Peyer's patch (tissue), 4 donors: ENCODE measurements around the gene PRSS50.

Source experiments
- POLR2A ChIP-seq, 2 donors: fragments of 450-650 bp; IDR thresholded peaks; one replicate each; pipeline ENCODE4 v1.5.1; 2017; ENCODE audit warnings: antibody characterized with exemption in 2 of 2, mild to moderate bottlenecking in 2 of 2, moderate library complexity in 2 of 2
- TF ChIP-seq, protein P1 (sequence below), 6 experiments: fragments of 450-650 bp in 4 of 6; fragments of 200-600 bp in 2 of 6; sonication (generic) in 1 of 6; IDR thresholded peaks; one replicate each; pipeline ENCODE4 v1.5.1; 2017 to 2019; ENCODE audit warnings: antibody characterized with exemption in 6 of 6, mild to moderate bottlenecking in 3 of 6, moderate library complexity in 1 of 6

DNA sequence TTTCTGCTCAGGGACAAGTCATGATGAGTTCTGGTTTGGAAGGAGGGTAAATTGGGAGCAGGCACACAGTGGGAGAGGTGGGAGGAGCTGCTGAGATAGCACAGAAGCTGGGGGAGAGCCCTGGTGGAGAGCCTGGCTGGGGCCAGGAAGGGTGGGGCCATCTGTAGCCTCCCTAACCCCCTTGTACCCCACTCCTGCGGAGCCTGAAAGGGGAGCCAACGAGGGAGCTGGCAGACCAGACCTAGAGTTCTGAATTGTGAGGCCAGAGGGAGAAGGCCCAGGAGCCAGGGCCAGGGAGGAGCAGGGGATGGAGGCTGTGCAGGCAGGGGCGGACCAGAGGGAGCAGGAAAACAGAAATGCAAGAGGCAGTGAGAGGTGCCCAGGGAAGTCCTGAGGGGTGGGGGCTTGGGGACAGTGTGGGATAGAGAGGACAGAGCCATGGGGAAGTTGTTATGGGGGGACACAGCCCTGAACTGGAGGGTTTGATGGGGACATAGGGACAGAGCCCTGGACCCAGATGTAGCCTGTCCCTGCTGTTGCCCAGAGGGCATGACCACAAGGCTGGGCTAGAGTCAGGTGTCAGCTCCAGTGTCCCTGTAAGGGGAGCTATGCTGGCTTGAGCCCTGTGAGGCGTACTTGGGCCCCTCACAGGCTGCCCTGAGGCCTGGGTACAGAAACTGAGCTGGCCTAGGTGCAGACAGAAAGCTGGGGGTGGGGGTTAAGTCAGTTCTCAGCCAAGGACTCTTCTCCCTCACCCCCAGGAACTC lies 15.2 kb downstream of the PRSS50 start:
- TF ChIP-seq, protein P1, sequence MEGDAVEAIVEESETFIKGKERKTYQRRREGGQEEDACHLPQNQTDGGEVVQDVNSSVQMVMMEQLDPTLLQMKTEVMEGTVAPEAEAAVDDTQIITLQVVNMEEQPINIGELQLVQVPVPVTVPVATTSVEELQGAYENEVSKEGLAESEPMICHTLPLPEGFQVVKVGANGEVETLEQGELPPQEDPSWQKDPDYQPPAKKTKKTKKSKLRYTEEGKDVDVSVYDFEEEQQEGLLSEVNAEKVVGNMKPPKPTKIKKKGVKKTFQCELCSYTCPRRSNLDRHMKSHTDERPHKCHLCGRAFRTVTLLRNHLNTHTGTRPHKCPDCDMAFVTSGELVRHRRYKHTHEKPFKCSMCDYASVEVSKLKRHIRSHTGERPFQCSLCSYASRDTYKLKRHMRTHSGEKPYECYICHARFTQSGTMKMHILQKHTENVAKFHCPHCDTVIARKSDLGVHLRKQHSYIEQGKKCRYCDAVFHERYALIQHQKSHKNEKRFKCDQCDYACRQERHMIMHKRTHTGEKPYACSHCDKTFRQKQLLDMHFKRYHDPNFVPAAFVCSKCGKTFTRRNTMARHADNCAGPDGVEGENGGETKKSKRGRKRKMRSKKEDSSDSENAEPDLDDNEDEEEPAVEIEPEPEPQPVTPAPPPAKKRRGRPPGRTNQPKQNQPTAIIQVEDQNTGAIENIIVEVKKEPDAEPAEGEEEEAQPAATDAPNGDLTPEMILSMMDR (IDR thresholded peaks at IDR 0.05): no peak
- TF ChIP-seq POLR2A (IDR thresholded peaks at IDR 0.05): no peak
